H9 (cell line): ENCODE data around the gene CADM1. TPM values are rescaled to one million over a fixed set of nuclear protein-coding genes. Genes with fewer than 3 reads are reported as not detected.

Experiments used
- DNase-seq: peaks from one replicate; pipeline ENCODE4 v3.0.0-alpha.2; 2017
- H2AFZ ChIP-seq: one replicate; pipeline ENCODE4 v1.6.1; 2013; ENCODE audit warnings: mild to moderate bottlenecking, low read length, control low read depth, moderate library complexity
- H2AK5ac ChIP-seq: 2 replicates; pipeline ENCODE4 v1.6.1; 2013; ENCODE audit warnings: low read length, control low read depth, mixed read lengths; ENCODE audit not compliant: insufficient read length
- H2BK120ac ChIP-seq: one replicate; pipeline ENCODE4 v1.6.1; 2013; ENCODE audit warnings: low read depth, mild to moderate bottlenecking, low read length, control low read depth, inconsistent platforms; ENCODE audit not compliant: poor library complexity, severe bottlenecking
- H2BK12ac ChIP-seq: 2 replicates; pipeline ENCODE4 v1.6.1; 2013; ENCODE audit warnings: low read length, control low read depth, mixed read lengths, low read depth; ENCODE audit not compliant: insufficient read length
- H2BK15ac ChIP-seq: 2 replicates; pipeline ENCODE4 v1.6.1; 2013; ENCODE audit warnings: low read depth, low read length, control low read depth
- H2BK20ac ChIP-seq: one replicate; pipeline ENCODE4 v1.6.1; 2013; ENCODE audit warnings: low read depth, mild to moderate bottlenecking, low read length, control low read depth, inconsistent platforms; ENCODE audit not compliant: poor library complexity, severe bottlenecking
- H2BK5ac ChIP-seq: 2 replicates; pipeline ENCODE4 v1.6.1; 2013; ENCODE audit warnings: low read length, control low read depth, mixed read lengths; ENCODE audit not compliant: insufficient read length
- H3K14ac ChIP-seq: 2 replicates; pipeline ENCODE4 v1.6.1; 2013; ENCODE audit warnings: low read length, control low read depth; ENCODE audit not compliant: insufficient read depth
- H3K18ac ChIP-seq: 2 replicates; pipeline ENCODE4 v1.6.1; 2013; ENCODE audit warnings: low read depth, mild to moderate bottlenecking, mixed read lengths, low read length, control low read depth; ENCODE audit not compliant: insufficient read length
- H3K23ac ChIP-seq: 2 replicates; pipeline ENCODE4 v1.6.1; 2013; ENCODE audit warnings: low read length, control low read depth, mixed read lengths, low read depth; ENCODE audit not compliant: insufficient read length
- H3K23me2 ChIP-seq: 2 replicates; pipeline ENCODE4 v1.6.1; 2013; ENCODE audit warnings: low read depth, mild to moderate bottlenecking, mixed read lengths, low read length, control low read depth; ENCODE audit not compliant: insufficient read length, poor library complexity, severe bottlenecking
- H3K27ac ChIP-seq: 2 replicates; pipeline ENCODE4 v1.5.1; 2013; ENCODE audit warnings: low read length, control low read depth, mixed read lengths, low read depth; ENCODE audit not compliant: insufficient read length
- H3K27me3 ChIP-seq: 2 replicates; pipeline ENCODE4 v1.6.1; 2013; ENCODE audit warnings: low read length, control low read depth, inconsistent platforms; ENCODE audit not compliant: insufficient read depth
- H3K4ac ChIP-seq: 2 replicates; pipeline ENCODE4 v1.6.1; 2013; ENCODE audit warnings: low read depth, mild to moderate bottlenecking, control low read depth, inconsistent platforms, low read length, moderate library complexity
- H3K4me1 ChIP-seq: 2 replicates; pipeline ENCODE4 v1.6.1; 2013; ENCODE audit warnings: low read length, control low read depth, inconsistent platforms; ENCODE audit not compliant: insufficient read depth
- H3K4me2 ChIP-seq: 2 replicates; pipeline ENCODE4 v1.6.1; 2013; ENCODE audit warnings: low read length, control low read depth, mixed read lengths; ENCODE audit not compliant: insufficient read length, insufficient read depth
- H3K56ac ChIP-seq: 2 replicates; pipeline ENCODE4 v1.6.1; 2013; ENCODE audit warnings: low read depth, mild to moderate bottlenecking, mixed read lengths, low read length, control low read depth; ENCODE audit not compliant: insufficient read length
- H3K79me1 ChIP-seq: 2 replicates; pipeline ENCODE4 v1.6.1; 2013; ENCODE audit warnings: low read depth, mild to moderate bottlenecking, moderate library complexity, low read length, control low read depth, inconsistent platforms; ENCODE audit not compliant: insufficient read depth, poor library complexity, severe bottlenecking
- H3K79me2 ChIP-seq: 2 replicates; pipeline ENCODE4 v1.6.1; 2013; ENCODE audit warnings: low read length, control low read depth, inconsistent platforms; ENCODE audit not compliant: insufficient read depth
- H3K9ac ChIP-seq: 2 replicates; pipeline ENCODE4 v1.6.1; 2013; ENCODE audit warnings: low read length, control low read depth, mixed read lengths; ENCODE audit not compliant: insufficient read length; ENCODE audit errors: extremely low read depth
- H3K9me3 ChIP-seq: one replicate; pipeline ENCODE4 v1.6.1; 2013; ENCODE audit warnings: low read depth, low read length, inconsistent platforms; ENCODE audit not compliant: control insufficient read depth
- H3T11ph ChIP-seq: one replicate; pipeline ENCODE4 v1.6.1; 2013; ENCODE audit warnings: mild to moderate bottlenecking, low read length, control low read depth, inconsistent platforms
- H4K20me1 ChIP-seq: one replicate; pipeline ENCODE4 v1.6.1; 2013; ENCODE audit not compliant: control insufficient read depth, insufficient read length, insufficient read depth
- H4K5ac ChIP-seq: 2 replicates; pipeline ENCODE4 v1.6.1; 2013; ENCODE audit warnings: low read depth, mild to moderate bottlenecking, mixed read lengths, low read length, control low read depth; ENCODE audit not compliant: insufficient read length
- H4K8ac ChIP-seq: replicated peaks from 2 replicates; pipeline ENCODE4 v1.6.1; 2013; ENCODE audit warnings: low read length, control low read depth, mixed read lengths, low read depth; ENCODE audit not compliant: insufficient read length
- H4K91ac ChIP-seq: 2 replicates; pipeline ENCODE4 v1.6.1; 2013; ENCODE audit warnings: low read depth, mild to moderate bottlenecking, moderate library complexity, mixed read lengths, low read length, control low read depth; ENCODE audit not compliant: insufficient read length
- H3K27ac Mint-ChIP-seq, 3 experiments: 2 replicates in 2 of 3; 3 replicates in 1 of 3; pipeline ENCODE4 v1.8.0; 2020 to 2021; ENCODE audit warnings: mixed read lengths in 3 of 3, mild to moderate bottlenecking in 1 of 3, moderate library complexity in 1 of 3
- H3K27me3 Mint-ChIP-seq: 2 replicates; pipeline ENCODE4 v1.8.0; 2021; ENCODE audit warnings: low read depth, mild to moderate bottlenecking, moderate library complexity, mixed read lengths
- H3K36me3 Mint-ChIP-seq, 3 experiments: 2 replicates in 2 of 3; 3 replicates in 1 of 3; pipeline ENCODE4 v1.8.0; 2020 to 2021; ENCODE audit warnings: low read depth in 3 of 3, mixed read lengths in 3 of 3; ENCODE audit not compliant: insufficient read depth in 1 of 3
- H3K4me1 Mint-ChIP-seq, 2 experiments: 2 replicates each; pipeline ENCODE4 v1.8.0; 2020; ENCODE audit warnings: mixed read lengths in 2 of 2
- H3K4me3 Mint-ChIP-seq, 2 experiments: 2 replicates in 1 of 2; 3 replicates in 1 of 2; pipeline ENCODE4 v1.8.0; 2020 to 2021; ENCODE audit warnings: mild to moderate bottlenecking in 2 of 2, mixed read lengths in 2 of 2, moderate library complexity in 1 of 2
- H3K9me3 Mint-ChIP-seq, 2 experiments: 2 replicates in 1 of 2; 3 replicates in 1 of 2; pipeline ENCODE4 v1.8.0; 2020; ENCODE audit warnings: mild to moderate bottlenecking in 2 of 2, mixed read lengths in 2 of 2, moderate library complexity in 1 of 2
- CTCF ChIP-seq: fragments of 200-600 bp; sonication (generic); conservative IDR thresholded peaks from 3 replicates; pipeline ENCODE4 v1.8.0; 2021; ENCODE audit warnings: antibody characterized with exemption, mild to moderate bottlenecking
- WGBS: extraction: QIAGEN DNeasy Blood & Tissue Kit; methylation state at CpG from one replicate; pipeline ENCODE4 v1.1.7; 2013; ENCODE audit warnings: missing lambda C conversion rate, low lambda C conversion rate, mixed read lengths; ENCODE audit not compliant: insufficient read length; ENCODE audit errors: extremely low coverage; 5-methylcytosine and 5-hydroxymethylcytosine counted together
- total RNA-seq: library from RNA; stranded (reverse); gene quantifications from 2 replicates; pipeline ENCODE4 v1.2.1, GENCODE V29; 2021

CADM1 gene
- total RNA-seq, 1 experiment from 2014 or later, result 11.9 TPM

- Mint-ChIP-seq H3K27me3 (peaks cover 8% of the 10 kb centered on the region), H3K4me3 (no peak overlapping the region), H3K9me3 (no peaks in the 10 kb centered on the region), H3K4me1 (peaks cover 6 to 16% of the 10 kb centered on the region in 2 experiments), H3K36me3 (no peaks in the 10 kb centered on the region), H3K27ac (no peak overlapping the region)
- Histone ChIP-seq H3K23ac (no peak overlapping the region), H4K8ac (no peak overlapping the region), H2BK120ac (no peak overlapping the region), H3K23me2 (no peaks in the 10 kb centered on the region), H3K79me1 (no peaks in the 10 kb centered on the region), H3K9ac (no peak overlapping the region), H3K18ac (no peak overlapping the region), H2AK5ac (no peak overlapping the region), H2BK20ac (no peak overlapping the region), H3T11ph (no peak overlapping the region), H3K79me2 (no peaks in the 10 kb centered on the region), H3K27me3 (no peaks in the 10 kb centered on the region), H2AFZ (no peak overlapping the region), H2BK15ac (no peak overlapping the region), H2BK5ac (no peak overlapping the region), H3K27ac (no peak overlapping the region), H4K20me1 (no peaks in the 10 kb centered on the region), H3K4me2 (no peak overlapping the region), H3K56ac (no peak overlapping the region), H3K4ac (no peak overlapping the region), H3K9me3 (no peaks in the 10 kb centered on the region), H4K5ac (no peak overlapping the region), H3K14ac (no peak overlapping the region), H3K4me1 (no peaks in the 10 kb centered on the region), H2BK12ac (no peak overlapping the region), H4K91ac (no peak overlapping the region)
- no CpG with 5 or more reads among the region's 5 CpGs for WGBS
- no peak for TF ChIP-seq CTCF
- no peak for DNase-seq
Measured at GRCh38 chr11:115366826-115367225, 137.4 kb downstream of the CADM1 start.
